ENCODE data around the gene UNC119. TPM values are rescaled to one million over a fixed set of nuclear protein-coding genes. Genes with fewer than 3 reads are reported as not detected.

Gene UNC119
- total RNA-seq, 1 donor from 2014 or later, result 47.2 TPM

- H3K36me3 Mint-ChIP-seq (ENCODE audit: low read depth, unreplicated experiment), result peaks cover 3% of the 10 kb centered on the region
- H3K27me3 Mint-ChIP-seq (ENCODE audit: unreplicated experiment), result peaks cover 6% of the 10 kb centered on the region
- no peaks in the 10 kb centered on the region for H3K9me3 Mint-ChIP-seq (ENCODE audit: unreplicated experiment)
- TF ChIP-seq CTCF (IDR thresholded peaks at IDR 0.05; ENCODE audit: unreplicated experiment), result no peak
- DNase-seq (ENCODE audit: low spot score), result no peak
- no peak overlapping the region for H3K4me3 Mint-ChIP-seq (ENCODE audit: unreplicated experiment)
- H3K27ac Mint-ChIP-seq (ENCODE audit: unreplicated experiment), result no peak overlapping the region
- peaks cover 6% of the 10 kb centered on the region for H3K4me1 Mint-ChIP-seq (ENCODE audit: unreplicated experiment)
Observed at GRCh38 chr17:28501421-28502284, 50.8 kb downstream of the UNC119 start.

- Mint-ChIP-seq H3K27me3 (ENCODE audit: unreplicated experiment) (peaks cover 5% of the 10 kb centered on the region), H3K9me3 (ENCODE audit: unreplicated experiment) (no peaks in the 10 kb centered on the region), H3K4me3 (ENCODE audit: unreplicated experiment) (no peak overlapping the region), H3K4me1 (ENCODE audit: unreplicated experiment) (peaks cover 6% of the 10 kb centered on the region), H3K36me3 (ENCODE audit: low read depth, unreplicated experiment) (no peaks in the 10 kb centered on the region), H3K27ac (ENCODE audit: unreplicated experiment) (no peak overlapping the region)
- no peak for DNase-seq (ENCODE audit: low spot score)
- no peak for TF ChIP-seq CTCF (IDR thresholded peaks at IDR 0.05; ENCODE audit: unreplicated experiment)
Observed at GRCh38 chr17:28500712-28501379, 51.6 kb downstream of the UNC119 start.

DNA sequence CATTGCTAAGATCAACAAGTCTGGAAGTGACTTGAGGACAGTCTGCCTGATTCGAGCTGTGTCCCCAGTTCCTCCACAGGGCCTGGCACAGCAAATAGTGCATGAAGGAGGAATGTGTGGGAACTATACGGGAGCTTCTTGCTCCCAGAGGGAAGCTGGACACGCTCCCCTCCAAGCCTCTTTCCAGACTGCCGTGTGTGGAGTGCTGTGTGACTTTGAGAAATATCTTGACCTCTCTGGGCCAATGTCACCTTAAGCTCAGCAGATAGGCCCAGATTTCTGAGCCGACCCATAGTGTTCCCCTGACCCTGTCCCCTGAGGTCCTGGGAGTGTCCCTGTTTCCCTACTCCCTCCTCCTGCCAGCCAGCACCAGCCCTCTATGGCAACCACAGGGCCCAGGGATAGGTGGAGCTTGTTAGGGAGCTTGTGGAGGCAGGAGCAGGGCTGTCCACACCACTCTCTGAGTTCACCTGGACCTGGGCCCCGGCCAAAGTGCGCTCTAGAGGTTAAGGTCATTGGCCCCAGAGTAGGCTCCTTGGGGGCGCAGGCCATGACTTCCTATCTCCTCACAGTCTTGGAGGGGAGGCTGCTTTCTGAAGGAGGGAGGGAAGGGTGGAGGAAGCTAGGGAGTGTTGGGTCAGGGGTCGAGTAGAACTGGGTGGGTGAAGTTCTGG is 52.6 kb downstream of the UNC119 start:
- Mint-ChIP-seq H3K36me3 (ENCODE audit: low read depth, unreplicated experiment) (no peaks in the 10 kb centered on the region), H3K4me1 (ENCODE audit: unreplicated experiment) (peaks cover 6% of the 10 kb centered on the region), H3K27ac (ENCODE audit: unreplicated experiment) (no peak overlapping the region), H3K9me3 (ENCODE audit: unreplicated experiment) (no peaks in the 10 kb centered on the region), H3K27me3 (ENCODE audit: unreplicated experiment) (peaks cover 4% of the 10 kb centered on the region), H3K4me3 (ENCODE audit: unreplicated experiment) (no peak overlapping the region)
- no peak for DNase-seq (ENCODE audit: low spot score)
- no peak for TF ChIP-seq CTCF (IDR thresholded peaks at IDR 0.05; ENCODE audit: unreplicated experiment)

- H3K27ac Mint-ChIP-seq (ENCODE audit: unreplicated experiment), result no peak overlapping the region
- H3K4me1 Mint-ChIP-seq (ENCODE audit: unreplicated experiment), result peaks cover 6% of the 10 kb centered on the region
- H3K27me3 Mint-ChIP-seq (ENCODE audit: unreplicated experiment), result peaks cover 4% of the 10 kb centered on the region
- no peaks in the 10 kb centered on the region for H3K36me3 Mint-ChIP-seq (ENCODE audit: low read depth, unreplicated experiment)
- no peaks in the 10 kb centered on the region for H3K9me3 Mint-ChIP-seq (ENCODE audit: unreplicated experiment)
- no peak overlapping the region for H3K4me3 Mint-ChIP-seq (ENCODE audit: unreplicated experiment)
- DNase-seq (ENCODE audit: low spot score), result no peak
- no peak for TF ChIP-seq CTCF (IDR thresholded peaks at IDR 0.05; ENCODE audit: unreplicated experiment)
Observed at GRCh38 chr17:28499364-28499664, 53.1 kb downstream of the UNC119 start.

Data from endothelial cell (in vitro differentiated cells).